ENCODE measurements around the gene CHTF18. TPM values are rescaled to one million over a fixed set of nuclear protein-coding genes. Genes with fewer than 3 reads are reported as not detected.

CHTF18 gene
- polyA plus RNA-seq, 1 donor (not counting 4 experiments of a cell fraction or from before 2014, with no cell fraction given), result 5.7 TPM

DNA sequence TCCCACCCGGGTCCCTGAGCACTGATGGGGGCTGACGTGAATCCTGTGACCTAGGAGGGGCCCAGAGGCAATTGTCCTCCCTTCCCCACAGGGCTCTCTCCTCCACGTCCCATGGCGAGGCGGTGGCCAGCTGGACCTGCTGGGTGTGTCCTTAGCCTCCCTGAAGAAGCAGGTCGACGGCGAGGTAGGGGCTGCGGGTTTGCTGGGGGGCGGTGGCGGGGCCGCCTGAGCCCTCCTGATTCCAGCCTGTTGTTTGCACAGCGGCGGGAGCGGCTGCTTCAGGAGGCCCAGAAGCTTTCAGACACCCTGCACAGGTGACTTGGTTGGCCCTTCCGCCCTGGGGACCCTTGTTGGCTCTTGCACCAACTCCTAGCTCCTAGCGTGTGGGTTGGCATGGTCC, 1.7 kb downstream of the CHTF18 start:
- TF ChIP-seq, protein P1, sequence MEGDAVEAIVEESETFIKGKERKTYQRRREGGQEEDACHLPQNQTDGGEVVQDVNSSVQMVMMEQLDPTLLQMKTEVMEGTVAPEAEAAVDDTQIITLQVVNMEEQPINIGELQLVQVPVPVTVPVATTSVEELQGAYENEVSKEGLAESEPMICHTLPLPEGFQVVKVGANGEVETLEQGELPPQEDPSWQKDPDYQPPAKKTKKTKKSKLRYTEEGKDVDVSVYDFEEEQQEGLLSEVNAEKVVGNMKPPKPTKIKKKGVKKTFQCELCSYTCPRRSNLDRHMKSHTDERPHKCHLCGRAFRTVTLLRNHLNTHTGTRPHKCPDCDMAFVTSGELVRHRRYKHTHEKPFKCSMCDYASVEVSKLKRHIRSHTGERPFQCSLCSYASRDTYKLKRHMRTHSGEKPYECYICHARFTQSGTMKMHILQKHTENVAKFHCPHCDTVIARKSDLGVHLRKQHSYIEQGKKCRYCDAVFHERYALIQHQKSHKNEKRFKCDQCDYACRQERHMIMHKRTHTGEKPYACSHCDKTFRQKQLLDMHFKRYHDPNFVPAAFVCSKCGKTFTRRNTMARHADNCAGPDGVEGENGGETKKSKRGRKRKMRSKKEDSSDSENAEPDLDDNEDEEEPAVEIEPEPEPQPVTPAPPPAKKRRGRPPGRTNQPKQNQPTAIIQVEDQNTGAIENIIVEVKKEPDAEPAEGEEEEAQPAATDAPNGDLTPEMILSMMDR (optimal IDR thresholded peaks at IDR 0.05 in 1 of 3, IDR thresholded peaks at IDR 0.05 in 1 of 3, conservative IDR thresholded peaks at IDR 0.05 in 1 of 3; ENCODE audit: extremely low read depth in 1 of 3, insufficient read depth in 2 of 3, low read length in 3 of 3), result no peak
- no peak for TF ChIP-seq EZH2 (IDR thresholded peaks at IDR 0.05; ENCODE audit: low read length)
- Histone ChIP-seq H3K9me1 (ENCODE audit: control insufficient read depth, extremely low read depth, insufficient read depth, low read length) (no peaks in the 10 kb centered on the region), H3K4me1 (ENCODE audit: control insufficient read depth, extremely low read depth, insufficient read depth, low read length) (peaks cover 14% of the 10 kb centered on the region), H4K20me1 (ENCODE audit: control insufficient read depth, extremely low read depth, insufficient read depth, low read length) (peaks cover 3% of the 10 kb centered on the region), H3K9me3 (ENCODE audit: control insufficient read depth, low read depth, low read length) (no peaks in the 10 kb centered on the region), H3K79me2 (ENCODE audit: control insufficient read depth, insufficient read depth, low read length) (peaks cover 27% of the 10 kb centered on the region), H3K27ac (ENCODE audit: control insufficient read depth, insufficient read depth, low read length) (no peak overlapping the region), H3K36me3 (ENCODE audit: control insufficient read depth in 2 of 2, extremely low read depth in 1 of 2, insufficient read depth in 2 of 2, low read length in 2 of 2) (peaks cover 5 to 12% of the 10 kb centered on the region in 2 experiments), H2AFZ (ENCODE audit: control insufficient read depth, low read length) (no peak overlapping the region), H3K4me3 (ENCODE audit: control insufficient read depth in 2 of 3, extremely low read depth in 1 of 3, insufficient read depth in 2 of 3, low read depth in 1 of 3, low read length in 3 of 3) (no peak overlapping the region), H3K27me3 (ENCODE audit: control insufficient read depth, extremely low read depth, insufficient read depth, low read length) (no peaks in the 10 kb centered on the region), H3K9ac (ENCODE audit: control insufficient read depth, extremely low read depth, insufficient read depth, low read length) (no peak overlapping the region), H3K4me2 (ENCODE audit: control insufficient read depth, extremely low read depth, insufficient read depth, low read depth, low read length) (no peak overlapping the region)
- FAIRE-seq (no peak), DNase-seq (ENCODE audit: low read depth, low spot score) (no peak)
- dilution Hi-C loops (cut with MboI; ENCODE audit: extremely low pct_ligation_motif_present, low sequenced_read_pairs), result no loop called here

DNA sequence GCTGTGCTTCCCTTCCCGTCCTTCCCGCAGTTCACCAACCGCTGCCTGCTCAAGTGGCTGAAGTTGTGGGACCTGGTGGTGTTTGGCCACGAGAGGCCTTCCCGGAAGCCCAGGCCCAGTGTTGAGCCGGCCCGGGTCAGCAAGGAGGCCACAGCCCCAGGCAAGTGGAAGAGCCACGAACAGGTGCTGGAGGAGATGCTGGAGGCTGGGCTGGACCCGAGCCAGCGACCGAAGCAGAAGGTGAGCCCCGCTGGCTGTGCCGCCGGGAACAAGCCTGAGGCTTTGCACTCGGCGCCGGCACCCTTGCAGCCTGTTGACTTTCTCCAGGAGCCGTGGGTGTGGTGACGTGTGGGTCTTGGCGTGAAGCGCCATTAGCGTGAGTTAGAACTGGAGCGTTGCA, 2.7 kb downstream of the CHTF18 start:
- no peak overlapping the region for H3K27ac ChIP-seq (ENCODE audit: control insufficient read depth, insufficient read depth, low read length)
- H2AFZ ChIP-seq (ENCODE audit: control insufficient read depth, low read length), result no peak overlapping the region
- H3K4me1 ChIP-seq (ENCODE audit: control insufficient read depth, extremely low read depth, insufficient read depth, low read length), result peaks cover 14% of the 10 kb centered on the region
- no peaks in the 10 kb centered on the region for H3K9me1 ChIP-seq (ENCODE audit: control insufficient read depth, extremely low read depth, insufficient read depth, low read length)
- H3K36me3 ChIP-seq (ENCODE audit: control insufficient read depth in 2 of 2, extremely low read depth in 1 of 2, insufficient read depth in 2 of 2, low read length in 2 of 2), result peaks cover 4 to 7% of the 10 kb centered on the region in 2 experiments
- FAIRE-seq (no peak), DNase-seq (ENCODE audit: low read depth, low spot score) (no peak)
- H4K20me1 ChIP-seq (ENCODE audit: control insufficient read depth, extremely low read depth, insufficient read depth, low read length), result no peaks in the 10 kb centered on the region
- no peak overlapping the region for H3K4me3 ChIP-seq (ENCODE audit: control insufficient read depth in 2 of 3, extremely low read depth in 1 of 3, insufficient read depth in 2 of 3, low read depth in 1 of 3, low read length in 3 of 3)
- peaks cover 27% of the 10 kb centered on the region for H3K79me2 ChIP-seq (ENCODE audit: control insufficient read depth, insufficient read depth, low read length)
- dilution Hi-C loops (cut with MboI; ENCODE audit: extremely low pct_ligation_motif_present, low sequenced_read_pairs), result no loop called here
- H3K9ac ChIP-seq (ENCODE audit: control insufficient read depth, extremely low read depth, insufficient read depth, low read length), result no peak overlapping the region
- TF ChIP-seq, protein P1 (optimal IDR thresholded peaks at IDR 0.05 in 1 of 3, IDR thresholded peaks at IDR 0.05 in 1 of 3, conservative IDR thresholded peaks at IDR 0.05 in 1 of 3; ENCODE audit: extremely low read depth in 1 of 3, insufficient read depth in 2 of 3, low read length in 3 of 3), result no peak
- no peak for TF ChIP-seq EZH2 (IDR thresholded peaks at IDR 0.05; ENCODE audit: low read length)
- H3K9me3 ChIP-seq (ENCODE audit: control insufficient read depth, low read depth, low read length), result no peaks in the 10 kb centered on the region
- no peaks in the 10 kb centered on the region for H3K27me3 ChIP-seq (ENCODE audit: control insufficient read depth, extremely low read depth, insufficient read depth, low read length)
- H3K4me2 ChIP-seq (ENCODE audit: control insufficient read depth, extremely low read depth, insufficient read depth, low read depth, low read length), result no peak overlapping the region

Measured in keratinocyte (primary cell).